AG10803 (cell line): Measurements from ENCODE around the gene KLHDC4.

Experiments used
- DNase-seq: peaks from one replicate; pipeline ENCODE4 v3.0.0; 2010; ENCODE audit warnings: low read depth
- H3K4me3 ChIP-seq: 2 replicates; pipeline ENCODE4 v1.5.1; 2011; ENCODE audit warnings: mild to moderate bottlenecking, low read length, control low read depth
- TF ChIP-seq, protein P1 (sequence below): conservative IDR thresholded peaks from 2 replicates; pipeline ENCODE4 v1.5.1; 2011; ENCODE audit warnings: mild to moderate bottlenecking, low read length, control low read depth, inconsistent platforms

KLHDC4 gene

DNA sequence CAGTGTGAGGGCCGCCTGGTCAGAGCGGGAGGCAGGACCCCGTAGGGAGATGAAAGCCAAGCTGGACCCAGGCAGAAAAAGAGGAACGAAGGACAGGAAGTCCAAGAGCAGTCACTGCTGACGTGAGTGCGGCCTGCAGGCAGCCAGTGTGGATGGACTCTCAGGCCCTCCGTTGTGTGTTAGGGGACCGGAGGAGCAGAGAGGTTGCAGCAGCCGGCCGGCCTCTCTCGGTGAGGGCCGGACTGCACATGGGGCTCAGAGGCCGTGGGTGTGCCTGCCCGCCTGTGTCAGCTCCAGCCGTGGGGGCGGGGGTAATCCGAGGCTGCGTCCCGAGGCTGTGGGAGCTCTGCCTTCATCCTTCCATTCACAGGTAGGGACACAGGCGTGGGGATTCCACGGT, 96.1 kb downstream of the KLHDC4 start:
- no peak for DNase-seq
- TF ChIP-seq, protein P1, sequence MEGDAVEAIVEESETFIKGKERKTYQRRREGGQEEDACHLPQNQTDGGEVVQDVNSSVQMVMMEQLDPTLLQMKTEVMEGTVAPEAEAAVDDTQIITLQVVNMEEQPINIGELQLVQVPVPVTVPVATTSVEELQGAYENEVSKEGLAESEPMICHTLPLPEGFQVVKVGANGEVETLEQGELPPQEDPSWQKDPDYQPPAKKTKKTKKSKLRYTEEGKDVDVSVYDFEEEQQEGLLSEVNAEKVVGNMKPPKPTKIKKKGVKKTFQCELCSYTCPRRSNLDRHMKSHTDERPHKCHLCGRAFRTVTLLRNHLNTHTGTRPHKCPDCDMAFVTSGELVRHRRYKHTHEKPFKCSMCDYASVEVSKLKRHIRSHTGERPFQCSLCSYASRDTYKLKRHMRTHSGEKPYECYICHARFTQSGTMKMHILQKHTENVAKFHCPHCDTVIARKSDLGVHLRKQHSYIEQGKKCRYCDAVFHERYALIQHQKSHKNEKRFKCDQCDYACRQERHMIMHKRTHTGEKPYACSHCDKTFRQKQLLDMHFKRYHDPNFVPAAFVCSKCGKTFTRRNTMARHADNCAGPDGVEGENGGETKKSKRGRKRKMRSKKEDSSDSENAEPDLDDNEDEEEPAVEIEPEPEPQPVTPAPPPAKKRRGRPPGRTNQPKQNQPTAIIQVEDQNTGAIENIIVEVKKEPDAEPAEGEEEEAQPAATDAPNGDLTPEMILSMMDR: no peak
- no peak overlapping the region for H3K4me3 ChIP-seq

DNA sequence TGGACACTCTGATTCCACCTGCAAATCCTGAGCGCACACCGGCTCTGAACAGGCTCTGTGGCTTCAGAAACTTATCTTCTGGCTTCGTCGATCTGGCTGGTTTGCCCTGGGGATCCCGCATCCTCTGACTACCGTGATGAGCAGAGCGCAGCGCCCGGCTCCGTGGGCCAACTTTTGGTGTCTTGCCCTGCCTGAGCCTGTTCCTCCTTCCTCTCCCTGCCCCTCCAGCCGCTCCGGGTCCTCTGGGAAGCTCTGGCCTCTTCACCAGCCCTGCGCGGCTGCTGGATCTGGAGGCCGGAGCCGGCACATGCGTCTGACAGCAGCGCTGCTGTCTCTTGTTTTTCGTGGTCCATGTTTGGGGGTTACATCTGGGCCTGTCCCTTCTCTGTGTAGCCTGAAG, 97.8 kb downstream of the KLHDC4 start:
- TF ChIP-seq, protein P1: no peak
- H3K4me3 ChIP-seq: no peak overlapping the region
- DNase-seq: no peak

GRCh38 chr16:87667443-87667842, 98.3 kb downstream of the KLHDC4 start:
- DNase-seq: no peak
- H3K4me3 ChIP-seq: no peak overlapping the region
- TF ChIP-seq, protein P1: no peak

- DNase-seq: no peak
- TF ChIP-seq, protein P1: no peak
- H3K4me3 ChIP-seq: no peak overlapping the region
Observed at GRCh38 chr16:87666919-87667318, 98.9 kb downstream of the KLHDC4 start.

GRCh38 chr16:87665193-87665592, 100.6 kb downstream of the KLHDC4 start:
- TF ChIP-seq, protein P1: no peak
- no peak overlapping the region for H3K4me3 ChIP-seq

GRCh38 chr16:87664792-87665191, 101.0 kb downstream of the KLHDC4 start:
- TF ChIP-seq, protein P1: no peak
- H3K4me3 ChIP-seq: no peak overlapping the region
- no peak for DNase-seq

More at GRCh38 chr16:87665193-87665592, 100.6 kb downstream of the KLHDC4 start:
- DNase-seq: no peak

DNA sequence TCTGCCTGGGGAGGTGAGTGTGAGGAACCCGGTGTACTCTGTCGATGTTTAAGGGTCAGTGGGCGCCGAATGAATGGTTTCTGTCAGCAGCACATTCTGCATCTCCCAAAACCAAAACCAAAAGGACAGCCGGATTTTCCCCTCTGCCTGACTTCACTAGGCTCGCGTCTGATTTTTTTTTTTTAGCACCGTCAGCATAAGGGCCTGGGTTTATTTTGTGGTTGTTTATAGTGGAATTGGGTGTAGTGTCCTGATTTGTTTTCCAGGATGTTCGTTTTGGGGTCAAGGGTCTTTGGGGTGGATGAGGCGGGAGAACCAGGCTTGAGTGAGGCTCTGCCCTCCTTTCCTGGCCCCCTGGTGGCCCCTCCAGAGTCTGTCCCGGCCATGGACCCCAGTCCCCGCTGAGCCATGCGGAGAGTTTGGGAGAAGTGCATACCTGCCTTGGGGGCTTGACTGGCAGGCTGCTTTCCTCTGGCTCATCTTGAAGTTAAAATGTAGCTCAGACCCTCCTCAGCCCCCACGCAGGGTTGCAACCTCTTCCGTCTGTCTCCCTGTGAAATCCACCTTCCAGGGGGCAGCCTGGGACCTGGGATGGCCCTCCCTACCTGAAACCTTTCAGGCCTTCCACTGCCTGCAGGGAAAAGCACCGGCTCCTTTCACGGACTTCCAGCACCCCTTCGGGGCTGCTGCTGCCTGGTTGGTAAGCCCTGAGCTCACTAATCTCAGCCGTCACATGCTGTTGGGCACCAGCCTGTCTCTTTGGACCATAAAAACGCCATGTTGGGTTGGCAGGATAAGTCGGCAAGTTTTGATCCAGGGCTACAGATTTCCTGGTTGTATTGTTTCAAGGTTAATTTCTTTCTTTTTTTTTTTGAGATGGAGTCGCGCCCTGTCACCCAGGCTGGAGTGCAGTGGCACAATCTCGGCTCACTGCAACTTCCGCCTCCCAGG, 103.3 kb downstream of the KLHDC4 start:
- TF ChIP-seq, protein P1: no peak
- no peak for DNase-seq
- H3K4me3 ChIP-seq: no peak overlapping the region
